GM12878 (cell line): Measurements from ENCODE around the gene COL5A1. TPM values are rescaled to one million over a fixed set of nuclear protein-coding genes. Genes with fewer than 3 reads are reported as not detected.

Experiments used
- ATAC-seq: fragments of 200-7000 bp; cut with Tn5 transposase; 3 replicates; pipeline ENCODE4 v1.9.1; 2020; ENCODE audit warnings: mild to moderate bottlenecking, moderate library complexity
- BruUV-seq: library from RNA; stranded (reverse); fragments of 400-500 nt; replicated peaks from 2 replicates; lab custom pipeline; 2021; lab: Mats Ljungman, UMichigan
- CTCF ChIA-PET: fragments of 300-600 bp; sonication (Branson Sonifier 250); formaldehyde crosslinking; extraction: SDS; loops from one replicate; lab custom pipeline; 2021; ENCODE audit warnings: inconsistent platforms; lab: Yijun Ruan, JAX
- POLR2A ChIA-PET: fragments of 350-600 bp; formaldehyde crosslinking; extraction: SDS; loops from one replicate; lab custom pipeline; 2021; ENCODE audit warnings: inconsistent platforms; lab: Charles Lee
- RAD21 ChIA-PET: fragments of 300-600 bp; sonication (Branson Sonifier 250); formaldehyde crosslinking; loops from one replicate; lab custom pipeline; 2023; ENCODE audit warnings: antibody characterized with exemption; ENCODE audit not compliant: unreplicated experiment; lab: Charles Lee
- SMC1A ChIA-PET: fragments of 300-600 bp; sonication (Branson Sonifier 250); formaldehyde crosslinking; loops from one replicate; lab custom pipeline; 2023; ENCODE audit not compliant: unreplicated experiment, uncharacterized antibody; lab: Charles Lee
- DNase-seq: peaks from one replicate; pipeline ENCODE4 v3.0.0-alpha.2; 2011; ENCODE audit warnings: low read depth, low spot score
- FAIRE-seq: peaks from 3 replicates; lab custom pipeline; 2011; peaks lifted over from hg19 to GRCh38; lab: Jason Lieb, UNC
- H2AFZ ChIP-seq: 2 replicates; pipeline ENCODE4 v1.6.0; 2011; ENCODE audit warnings: low read depth, low read length, control low read depth; ENCODE audit not compliant: control insufficient read depth
- H3K27ac ChIP-seq: 2 replicates; pipeline ENCODE4 v1.5.1; 2011; ENCODE audit warnings: control low read depth; ENCODE audit not compliant: control insufficient read depth, insufficient read depth
- H3K27me3 ChIP-seq, 2 experiments: replicated peaks in 1 of 2; 2 replicates each; pipeline versions ENCODE4 v1.6.0 to v1.6.1; 2011; ENCODE audit warnings: low read length in 1 of 2; ENCODE audit not compliant: control insufficient read depth in 2 of 2, insufficient read depth in 2 of 2
- H3K36me3 ChIP-seq, 2 experiments: 2 replicates each; pipeline ENCODE4 v1.5.1; 2011; ENCODE audit warnings: low read length in 1 of 2; ENCODE audit not compliant: control insufficient read depth in 2 of 2, insufficient read depth in 2 of 2
- H3K4me1 ChIP-seq: 2 replicates; pipeline ENCODE4 v1.6.1; 2011; ENCODE audit warnings: mild to moderate bottlenecking, low read length, moderate library complexity, mixed read lengths; ENCODE audit not compliant: control insufficient read depth, insufficient read depth
- H3K4me2 ChIP-seq: 2 replicates; pipeline ENCODE4 v1.6.0; 2011; ENCODE audit warnings: control low read depth; ENCODE audit not compliant: control insufficient read depth, insufficient read depth
- H3K4me3 ChIP-seq: fragments of 200-600 bp; sonication (generic); 2 replicates; pipeline ENCODE4 v1.5.1; 2016
- H3K79me2 ChIP-seq: 2 replicates; pipeline ENCODE4 v1.6.0; 2011; ENCODE audit warnings: low read length; ENCODE audit not compliant: control insufficient read depth, insufficient read depth
- H3K9ac ChIP-seq: 2 replicates; pipeline ENCODE4 v1.8.0; 2011; ENCODE audit warnings: low read length, control low read depth, mixed read lengths; ENCODE audit not compliant: control insufficient read depth, insufficient read depth
- H3K9me3 ChIP-seq: replicated peaks from 3 replicates; pipeline ENCODE4 v1.5.1; 2011; ENCODE audit warnings: mild to moderate bottlenecking, low read length; ENCODE audit not compliant: control insufficient read depth, insufficient read depth
- H4K20me1 ChIP-seq: 2 replicates; pipeline ENCODE4 v1.6.0; 2011; ENCODE audit not compliant: control insufficient read depth, insufficient read depth
- CBFB ChIP-seq: IDR thresholded peaks from 2 replicates; pipeline ENCODE4 v1.6.1; 2016; ENCODE audit warnings: antibody characterized with exemption, low read depth
- CTCF ChIP-seq, 3 experiments: IDR thresholded peaks in 2 of 3; conservative IDR thresholded peaks in 1 of 3; 2 replicates each; pipeline ENCODE4 v1.5.1; 2011; ENCODE audit warnings: low read depth in 3 of 3, low read length in 3 of 3, mild to moderate bottlenecking in 3 of 3, control low read depth in 2 of 3, moderate library complexity in 2 of 3, inconsistent platforms in 1 of 3, mixed read lengths in 1 of 3; ENCODE audit not compliant: control insufficient read depth in 2 of 3, insufficient read depth in 1 of 3; ENCODE audit errors: extremely low read depth in 1 of 3
- EZH2 ChIP-seq: IDR thresholded peaks from 2 replicates; pipeline ENCODE4 v1.6.1; 2012; ENCODE audit warnings: low read depth, mild to moderate bottlenecking, control low read depth, inconsistent platforms, low read length, borderline replicate concordance; ENCODE audit not compliant: control insufficient read depth
- FOXM1 ChIP-seq: IDR thresholded peaks from 2 replicates; pipeline ENCODE4 v1.6.1; 2012; ENCODE audit warnings: low read depth, mild to moderate bottlenecking, inconsistent platforms, low read length, moderate library complexity
- HDAC6 ChIP-seq: fragments of 200-600 bp; sonication (generic); IDR thresholded peaks from one replicate; pipeline ENCODE4 v1.8.0; 2017; ENCODE audit warnings: antibody characterized with exemption; ENCODE audit not compliant: unreplicated experiment
- KAT2A ChIP-seq: conservative IDR thresholded peaks from 2 replicates; pipeline ENCODE4 v1.6.1; 2011; ENCODE audit warnings: low read depth, low read length; ENCODE audit not compliant: control insufficient read depth
- NR2C2 ChIP-seq: IDR thresholded peaks from 2 replicates; pipeline ENCODE4 v1.6.1; 2011; ENCODE audit warnings: borderline replicate concordance, low read depth; ENCODE audit not compliant: control insufficient read depth, insufficient read length
- PBX3 ChIP-seq: IDR thresholded peaks from 2 replicates; pipeline ENCODE4 v1.6.1; 2011; ENCODE audit warnings: mild to moderate bottlenecking, low read depth, low read length, moderate library complexity; ENCODE audit not compliant: insufficient replicate concordance
- RCOR1 ChIP-seq: conservative IDR thresholded peaks from 2 replicates; pipeline ENCODE4 v1.6.1; 2012; ENCODE audit warnings: low read depth, low read length, improper control_type of control experiment
- RFX5 ChIP-seq: IDR thresholded peaks from 2 replicates; pipeline ENCODE4 v1.6.1; 2011; ENCODE audit warnings: low read depth, low read length, improper control_type of control experiment
- SRF ChIP-seq, 2 experiments: IDR thresholded peaks; 2 replicates each; pipeline ENCODE4 v1.6.1; 2011; ENCODE audit warnings: low read depth in 2 of 2, low read length in 2 of 2, mild to moderate bottlenecking in 1 of 2, moderate library complexity in 1 of 2
- SUPT20H ChIP-seq: IDR thresholded peaks from 2 replicates; pipeline ENCODE4 v1.6.1; 2011; ENCODE audit warnings: low read depth, mild to moderate bottlenecking, low read length, moderate library complexity, borderline replicate concordance; ENCODE audit not compliant: control insufficient read depth
- ZNF274 ChIP-seq: IDR thresholded peaks from one replicate; pipeline ENCODE4 v1.8.0; 2011; ENCODE audit not compliant: insufficient read length, insufficient read depth
- WGBS: methylation state at CpG from one replicate; pipeline ENCODE4 v1.1.6; 2016; ENCODE audit warnings: low lambda C conversion rate; ENCODE audit not compliant: insufficient replicate concordance, insufficient coverage; ENCODE audit errors: missing lambda C conversion rate; 5-methylcytosine and 5-hydroxymethylcytosine counted together
- in situ Hi-C: fragments of 300-500 bp; cut with MboI; formaldehyde crosslinking; loops from 9 replicates; pipeline ENCODE4 v1.14.3; 2018; ENCODE audit warnings: mixed read lengths
- intact Hi-C: fragments of 100-400 bp; cut with micrococcal nuclease; formaldehyde crosslinking; loops from one replicate; pipeline ENCODE4 v1.14.2; 2022; ENCODE audit not compliant: unreplicated experiment
- polyA plus RNA-seq, 11 experiments: library from polyadenylated mRNA; depleted of rRNA in 4 of 11; unstranded in 6 of 11; stranded (reverse) in 5 of 11; fragments of >200 nt; fragmentation: Nextera tagmentation in 4 of 11; fragmentation: Illumina TruSeq in 1 of 11; extraction: Ambion mirVana in 4 of 11; extraction: Trizol in 1 of 11; gene quantifications; 1 replicate in 1 of 11; 2 replicates in 10 of 11; pipeline versions ENCODE4 v1.2.1 to v1.2.3, GENCODE V29; 2011 to 2016; ENCODE audit warnings: inconsistent platforms in 2 of 11, missing spikeins in 2 of 11, low read depth in 1 of 11
- total RNA-seq, 4 experiments: library from RNA; depleted of rRNA in 3 of 4; stranded (reverse); fragments of >200 nt in 3 of 4; fragmentation: Illumina TruSeq in 1 of 4; extraction: Trizol in 1 of 4; gene quantifications; 2 replicates each; pipeline versions ENCODE4 v1.2.1 to v1.2.3, GENCODE V29; 2013 to 2021

COL5A1 gene
- total and polyA plus RNA-seq, 10 of the 15 experiments (the other 5 are each of a cell fraction or from before 2014, with no cell fraction given), result under 0.01 to 0.15 (median 0.13) TPM; not detected in 4

GRCh38 chr9:134694714-134695113 is 53.1 kb downstream of the COL5A1 start:
- no peaks in the 10 kb centered on the region for H3K79me2 ChIP-seq
- RAD21 ChIA-PET, result no interaction called here
- H2AFZ ChIP-seq, result no peak overlapping the region
- no peak overlapping the region for H3K9ac ChIP-seq
- no peak overlapping the region for H3K27ac ChIP-seq
- TF ChIP-seq SUPT20H (no peak), ZNF274 (no peak), NR2C2 (no peak), CBFB (no peak), RCOR1 (no peak), EZH2 (no peak)
- TF ChIP-seq, all 136 proteins: peak for 0
- H3K9me3 ChIP-seq, result no peaks in the 10 kb centered on the region
- BruUV-seq, result no TSS peak
- peaks cover 0 to 2% of the 10 kb centered on the region in 2 experiments; a peak in 1 of 4 replicates for H3K27me3 ChIP-seq
- ChIA-PET CTCF (no interaction called here), SMC1A (no interaction called here), POLR2A (no interaction called here)
- DNase-seq, result no peak
- H3K36me3 ChIP-seq, result no peaks in the 10 kb centered on the region
- no peaks in the 10 kb centered on the region for H3K4me1 ChIP-seq
- intact Hi-C loops (loop anchor here (5.0 kb wide), 1 partner anchor 288 kb away; no protein-coding TSS in a partner anchor), in situ Hi-C loops (loop anchor here (5.0 to 10.0 kb wide), 2 partner anchors 288 to 650 kb away; no protein-coding TSS in a partner anchor)
- ATAC-seq, result no peak
- FAIRE-seq, result no peak
- no peak overlapping the region for H3K4me3 ChIP-seq
- H4K20me1 ChIP-seq, result no peaks in the 10 kb centered on the region
- 44% methylated on average over 12 of the region's 12 CpGs for WGBS
- no peak overlapping the region for H3K4me2 ChIP-seq

- no peak overlapping the region for H3K9ac ChIP-seq
- H3K4me2 ChIP-seq, result no peak overlapping the region
- ChIA-PET SMC1A (no interaction called here), POLR2A (no interaction called here), RAD21 (no interaction called here), CTCF (no interaction called here)
- FAIRE-seq (no peak), ATAC-seq (no peak), DNase-seq (no peak)
- no peaks in the 10 kb centered on the region for H4K20me1 ChIP-seq
- no peak overlapping the region for H2AFZ ChIP-seq
- H3K9me3 ChIP-seq, result no peaks in the 10 kb centered on the region
- no peaks in the 10 kb centered on the region for H3K36me3 ChIP-seq
- no peaks in the 10 kb centered on the region for H3K79me2 ChIP-seq
- intact Hi-C loops, result loop anchor here (5.0 kb wide), 1 partner anchor 287 kb away; no protein-coding TSS in a partner anchor
- H3K27me3 ChIP-seq, result peaks cover 0 to 2% of the 10 kb centered on the region in 2 experiments; a peak in 1 of 4 replicates
- no peak overlapping the region for H3K4me3 ChIP-seq
- TF ChIP-seq CTCF (IDR thresholded peaks at IDR 0.05 in 2 of 3, conservative IDR thresholded peaks at IDR 0.05 in 1 of 3; ENCODE audit: control insufficient read depth in 2 of 3, extremely low read depth in 1 of 3, insufficient read depth in 1 of 3, low read depth in 3 of 3, low read length in 3 of 3), result no peak
- no peak for TF ChIP-seq KAT2A
- no peak for TF ChIP-seq FOXM1
- no peak for TF ChIP-seq RFX5
- TF ChIP-seq SRF (IDR thresholded peaks at IDR 0.05; ENCODE audit: low read depth in 2 of 2, low read length in 2 of 2), result no peak
- no peak for TF ChIP-seq HDAC6
- TF ChIP-seq PBX3, result no peak
- H3K27ac ChIP-seq, result no peak overlapping the region
- H3K4me1 ChIP-seq, result no peaks in the 10 kb centered on the region
- in situ Hi-C loops, result loop anchor here (5.0 to 10.0 kb wide), 2 partner anchors 287 to 650 kb away; no protein-coding TSS in a partner anchor
- no TSS peak for BruUV-seq
- WGBS, result 22% methylated on average over 12 of the region's 12 CpGs
Observed at GRCh38 chr9:134695144-134695543, 53.5 kb downstream of the COL5A1 start.
